HCT116 (cell line): ENCODE measurements around the gene TMEM115. TPM values are rescaled to one million over a fixed set of nuclear protein-coding genes. Genes with fewer than 3 reads are reported as not detected.

Experiments
- ATAC-seq: fragments of 200-7000 bp; cut with Tn5 transposase; 2 replicates; pipeline ENCODE4 v1.9.1; 2020; ENCODE audit warnings: mild to moderate bottlenecking, moderate library complexity
- BruUV-seq: library from RNA; stranded (reverse); fragments of 400-500 nt; replicated peaks from 2 replicates; lab custom pipeline; 2021; lab: Mats Ljungman, UMichigan
- CTCF ChIA-PET: fragments of 300-600 bp; sonication (Branson Sonifier 250); formaldehyde crosslinking; loops from one replicate; lab custom pipeline; 2021; ENCODE audit warnings: antibody characterized with exemption; lab: Charles Lee
- POLR2A ChIA-PET: fragments of 300-600, 350-600 bp; sonication (Branson Sonifier 250); formaldehyde crosslinking; loops from one replicate; lab custom pipeline; 2021; ENCODE audit warnings: antibody characterized with exemption; lab: Charles Lee
- RAD21 ChIA-PET, 2 experiments: fragments of 300-600 bp; sonication (Branson Sonifier 250); formaldehyde crosslinking; loops; one replicate each; lab custom pipeline; 2023; ENCODE audit warnings: low total read pairs in 2 of 2; ENCODE audit not compliant: uncharacterized antibody in 2 of 2, unreplicated experiment in 2 of 2, low non-redundant PET in 1 of 2; lab: Charles Lee
- DNase-seq: peaks from one replicate; pipeline ENCODE4 v3.0.0-alpha.2; 2010; ENCODE audit warnings: low read depth, low spot score
- H2AFZ ChIP-seq: fragments of 200-600 bp; shearing (Covaris generic), sonication (generic); 2 replicates; pipeline ENCODE4 v1.6.1; 2017; ENCODE audit warnings: low read depth, mixed run types, mixed read lengths, antibody characterized with exemption, low read length; ENCODE audit not compliant: poor library complexity, severe bottlenecking
- H3K27ac ChIP-seq: 2 replicates; pipeline ENCODE4 v1.5.1; 2012; ENCODE audit warnings: low read depth, low read length
- H3K27me3 ChIP-seq: fragments of 200-600 bp; sonication (generic); 2 replicates; pipeline ENCODE4 v1.6.1; 2016; ENCODE audit warnings: mixed run types, low read length, mixed read lengths; ENCODE audit not compliant: insufficient read depth
- H3K36me3 ChIP-seq, 2 experiments: fragments of 200-500 bp in 1 of 2; fragments of 200-600 bp in 1 of 2; sonication (Bioruptor generic) in 1 of 2; sonication (generic) in 1 of 2; 2 replicates each; pipeline versions ENCODE4 v1.5.1 to v1.6.1; 2014 to 2016; ENCODE audit warnings: low read length in 2 of 2, inconsistent platforms in 1 of 2, mixed read lengths in 1 of 2, mixed run types in 1 of 2; ENCODE audit not compliant: insufficient read depth in 2 of 2, control insufficient read depth in 1 of 2
- H3K4me1 ChIP-seq, 2 experiments: fragments of 200-600 bp in 1 of 2; sonication (generic) in 1 of 2; 2 replicates each; pipeline versions ENCODE4 v1.5.1 to v1.6.1; 2012 to 2017; ENCODE audit warnings: low read length in 2 of 2, inconsistent platforms in 1 of 2, mild to moderate bottlenecking in 1 of 2, mixed read lengths in 1 of 2, mixed run types in 1 of 2, moderate library complexity in 1 of 2; ENCODE audit not compliant: insufficient read depth in 2 of 2, control insufficient read depth in 1 of 2
- H3K4me2 ChIP-seq: fragments of 200-600 bp; sonication (generic); 2 replicates; pipeline ENCODE4 v1.6.1; 2017; ENCODE audit warnings: mixed run types, low read length, mixed read lengths
- H3K4me3 ChIP-seq, 2 experiments: fragments of 200-600 bp in 1 of 2; sonication (generic) in 1 of 2; replicated peaks in 1 of 2; 2 replicates each; pipeline ENCODE4 v1.5.1; 2011 to 2016; ENCODE audit warnings: low read length in 2 of 2, control low read depth in 1 of 2, low read depth in 1 of 2, mild to moderate bottlenecking in 1 of 2, mixed read lengths in 1 of 2, mixed run types in 1 of 2
- H3K79me2 ChIP-seq: fragments of 200-600 bp; sonication (generic); 2 replicates; pipeline ENCODE4 v1.6.1; 2017; ENCODE audit warnings: mild to moderate bottlenecking, mixed run types, low read length, moderate library complexity, mixed read lengths; ENCODE audit not compliant: insufficient read depth
- H3K9ac ChIP-seq: fragments of 200-600 bp; sonication (generic); 2 replicates; pipeline ENCODE4 v1.6.1; 2016; ENCODE audit warnings: low read length, mixed read lengths
- H3K9me2 ChIP-seq: fragments of 200-600 bp; sonication (generic), shearing (Covaris generic); 2 replicates; pipeline ENCODE4 v1.6.1; 2017; ENCODE audit warnings: mixed run types, mild to moderate bottlenecking, moderate library complexity; ENCODE audit not compliant: insufficient read depth
- H3K9me3 ChIP-seq, 2 experiments: fragments of 200-500 bp in 1 of 2; fragments of 200-600 bp in 1 of 2; sonication (Bioruptor generic) in 1 of 2; sonication (generic) in 1 of 2; 2 replicates each; pipeline ENCODE4 v1.6.1; 2014 to 2017; ENCODE audit warnings: low read length in 2 of 2, mixed read lengths in 2 of 2, inconsistent platforms in 1 of 2, low read depth in 1 of 2, mild to moderate bottlenecking in 1 of 2, mixed run types in 1 of 2, moderate library complexity in 1 of 2; ENCODE audit not compliant: control insufficient read depth in 1 of 2, insufficient read depth in 1 of 2
- H4K20me1 ChIP-seq: fragments of 200-600 bp; sonication (generic), shearing (Covaris generic); 2 replicates; pipeline ENCODE4 v1.6.1; 2017; ENCODE audit warnings: mixed run types, mild to moderate bottlenecking, moderate library complexity; ENCODE audit not compliant: insufficient read depth
- CBX3 ChIP-seq: IDR thresholded peaks from 2 replicates; pipeline ENCODE4 v1.6.1; 2012; ENCODE audit warnings: low read depth
- CEBPB ChIP-seq: IDR thresholded peaks from 2 replicates; pipeline ENCODE4 v1.6.1; 2012; ENCODE audit warnings: low read depth
- EGR1 ChIP-seq: IDR thresholded peaks from 2 replicates; pipeline ENCODE4 v1.6.1; 2012; ENCODE audit warnings: low read depth
- FOSL1 ChIP-seq: IDR thresholded peaks from 2 replicates; pipeline ENCODE4 v1.6.1; 2012; ENCODE audit warnings: low read depth
- JUND ChIP-seq: IDR thresholded peaks from 2 replicates; pipeline ENCODE4 v1.6.1; 2012
- POLR2A ChIP-seq: IDR thresholded peaks from 2 replicates; pipeline ENCODE4 v1.7.0; 2011; ENCODE audit warnings: borderline replicate concordance; ENCODE audit not compliant: insufficient read depth, insufficient read length; ENCODE audit errors: extremely low read depth
- POLR2AphosphoS5 ChIP-seq: IDR thresholded peaks from 2 replicates; pipeline ENCODE4 v1.6.1; 2011; ENCODE audit warnings: mild to moderate bottlenecking, low read depth, low read length, moderate library complexity
- RAD21 ChIP-seq: IDR thresholded peaks from 2 replicates; pipeline ENCODE4 v1.6.1; 2012; ENCODE audit warnings: low read depth, mild to moderate bottlenecking
- SIN3A ChIP-seq: IDR thresholded peaks from 2 replicates; pipeline ENCODE4 v1.6.1; 2012; ENCODE audit warnings: low read depth
- SP1 ChIP-seq: IDR thresholded peaks from 2 replicates; pipeline ENCODE4 v1.6.1; 2012; ENCODE audit warnings: low read depth
- SRF ChIP-seq: IDR thresholded peaks from 2 replicates; pipeline ENCODE4 v1.6.1; 2012; ENCODE audit warnings: low read depth
- YY1 ChIP-seq: IDR thresholded peaks from 2 replicates; pipeline ENCODE4 v1.6.1; 2011; ENCODE audit warnings: low read length, low read depth, moderate library complexity, mild to moderate bottlenecking; ENCODE audit not compliant: insufficient replicate concordance; ENCODE audit errors: extremely low read depth
- intact Hi-C: fragments of 100-400 bp; cut with micrococcal nuclease; formaldehyde crosslinking; loops from 2 replicates; pipeline ENCODE4 v1.10.0; 2022
- total RNA-seq: library from RNA; stranded (reverse); gene quantifications from one replicate; pipeline ENCODE4 v1.2.1, GENCODE V29; 2021; ENCODE audit not compliant: unreplicated experiment
- TF ChIP-seq, protein P1 (sequence below): IDR thresholded peaks from 2 replicates; pipeline ENCODE4 v1.6.1; 2012; ENCODE audit warnings: low read depth
- TF ChIP-seq, protein P2 (sequence below): IDR thresholded peaks from 2 replicates; pipeline ENCODE4 v1.6.1; 2011; ENCODE audit warnings: mild to moderate bottlenecking, low read length, moderate library complexity; ENCODE audit not compliant: insufficient replicate concordance; ENCODE audit errors: extremely low read depth

TMEM115 gene
- total RNA-seq, 1 experiment from 2014 or later, result 24.6 TPM

- TF ChIP-seq, protein P1, sequence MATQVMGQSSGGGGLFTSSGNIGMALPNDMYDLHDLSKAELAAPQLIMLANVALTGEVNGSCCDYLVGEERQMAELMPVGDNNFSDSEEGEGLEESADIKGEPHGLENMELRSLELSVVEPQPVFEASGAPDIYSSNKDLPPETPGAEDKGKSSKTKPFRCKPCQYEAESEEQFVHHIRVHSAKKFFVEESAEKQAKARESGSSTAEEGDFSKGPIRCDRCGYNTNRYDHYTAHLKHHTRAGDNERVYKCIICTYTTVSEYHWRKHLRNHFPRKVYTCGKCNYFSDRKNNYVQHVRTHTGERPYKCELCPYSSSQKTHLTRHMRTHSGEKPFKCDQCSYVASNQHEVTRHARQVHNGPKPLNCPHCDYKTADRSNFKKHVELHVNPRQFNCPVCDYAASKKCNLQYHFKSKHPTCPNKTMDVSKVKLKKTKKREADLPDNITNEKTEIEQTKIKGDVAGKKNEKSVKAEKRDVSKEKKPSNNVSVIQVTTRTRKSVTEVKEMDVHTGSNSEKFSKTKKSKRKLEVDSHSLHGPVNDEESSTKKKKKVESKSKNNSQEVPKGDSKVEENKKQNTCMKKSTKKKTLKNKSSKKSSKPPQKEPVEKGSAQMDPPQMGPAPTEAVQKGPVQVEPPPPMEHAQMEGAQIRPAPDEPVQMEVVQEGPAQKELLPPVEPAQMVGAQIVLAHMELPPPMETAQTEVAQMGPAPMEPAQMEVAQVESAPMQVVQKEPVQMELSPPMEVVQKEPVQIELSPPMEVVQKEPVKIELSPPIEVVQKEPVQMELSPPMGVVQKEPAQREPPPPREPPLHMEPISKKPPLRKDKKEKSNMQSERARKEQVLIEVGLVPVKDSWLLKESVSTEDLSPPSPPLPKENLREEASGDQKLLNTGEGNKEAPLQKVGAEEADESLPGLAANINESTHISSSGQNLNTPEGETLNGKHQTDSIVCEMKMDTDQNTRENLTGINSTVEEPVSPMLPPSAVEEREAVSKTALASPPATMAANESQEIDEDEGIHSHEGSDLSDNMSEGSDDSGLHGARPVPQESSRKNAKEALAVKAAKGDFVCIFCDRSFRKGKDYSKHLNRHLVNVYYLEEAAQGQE, result no peak
- no peak for TF ChIP-seq CEBPB
Observed at GRCh38 chr3:50382722-50383121, 23.4 kb upstream of the TMEM115 start (continued).

GRCh38 chr3:50381383-50381782, 22.1 kb upstream of the TMEM115 start:
- Histone ChIP-seq H3K9me3 (no peaks in the 10 kb centered on the region), H3K27ac (no peak overlapping the region), H3K36me3 (no peaks in the 10 kb centered on the region), H2AFZ (no peak overlapping the region), H3K27me3 (no peaks in the 10 kb centered on the region), H3K4me2 (no peak overlapping the region), H4K20me1 (no peaks in the 10 kb centered on the region), H3K9me2 (no peaks in the 10 kb centered on the region), H3K4me3 (no peak overlapping the region), H3K4me1 (no peaks in the 10 kb centered on the region), H3K9ac (no peak overlapping the region), H3K79me2 (no peaks in the 10 kb centered on the region)
- ATAC-seq (no peak), DNase-seq (no peak)
- POLR2A ChIA-PET, result interaction anchor here (0.7 to 1.0 kb wide), 2 partner anchors 40 to 209 kb away, joined by 3 read pairs; partner anchors contain the start of gene RASSF1
- CTCF ChIA-PET, result no interaction called here
- intact Hi-C loops, result no loop called here
- BruUV-seq, result no TSS peak
- no peak for TF ChIP-seq CBX3
- no peak for TF ChIP-seq POLR2AphosphoS5
- no peak for TF ChIP-seq RAD21
- no peak for TF ChIP-seq SP1
- TF ChIP-seq SIN3A, result no peak
- TF ChIP-seq POLR2A, result no peak
- TF ChIP-seq YY1, result no peak
- TF ChIP-seq, protein P2, sequence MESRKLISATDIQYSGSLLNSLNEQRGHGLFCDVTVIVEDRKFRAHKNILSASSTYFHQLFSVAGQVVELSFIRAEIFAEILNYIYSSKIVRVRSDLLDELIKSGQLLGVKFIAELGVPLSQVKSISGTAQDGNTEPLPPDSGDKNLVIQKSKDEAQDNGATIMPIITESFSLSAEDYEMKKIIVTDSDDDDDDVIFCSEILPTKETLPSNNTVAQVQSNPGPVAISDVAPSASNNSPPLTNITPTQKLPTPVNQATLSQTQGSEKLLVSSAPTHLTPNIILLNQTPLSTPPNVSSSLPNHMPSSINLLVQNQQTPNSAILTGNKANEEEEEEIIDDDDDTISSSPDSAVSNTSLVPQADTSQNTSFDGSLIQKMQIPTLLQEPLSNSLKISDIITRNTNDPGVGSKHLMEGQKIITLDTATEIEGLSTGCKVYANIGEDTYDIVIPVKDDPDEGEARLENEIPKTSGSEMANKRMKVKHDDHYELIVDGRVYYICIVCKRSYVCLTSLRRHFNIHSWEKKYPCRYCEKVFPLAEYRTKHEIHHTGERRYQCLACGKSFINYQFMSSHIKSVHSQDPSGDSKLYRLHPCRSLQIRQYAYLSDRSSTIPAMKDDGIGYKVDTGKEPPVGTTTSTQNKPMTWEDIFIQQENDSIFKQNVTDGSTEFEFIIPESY, result no peak
- TF ChIP-seq, protein P1, result no peak
- TF ChIP-seq FOSL1, result no peak
- TF ChIP-seq SRF, result no peak
- TF ChIP-seq EGR1, result no peak
- no peak for TF ChIP-seq JUND
- RAD21 ChIA-PET, result no interaction called here
